Activated CD8-positive, alpha-beta T cell treated with anti-CD3 and anti-CD28 coated beads for 36 hours (primary cell): ENCODE results near the gene DPM1. TPM values are rescaled to one million over a fixed set of nuclear protein-coding genes. Genes with fewer than 3 reads are reported as not detected.

Experiments
- ATAC-seq: fragments of 200-7000 bp; cut with Tn5 transposase; one replicate; pipeline ENCODE4 v1.10.0; 2021; ENCODE audit warnings: mild to moderate bottlenecking, moderate library complexity
- CTCF ChIA-PET: fragments of 350-600 bp; sonication (Branson Sonifier 250); formaldehyde crosslinking; loops from one replicate; lab custom pipeline; 2021; ENCODE audit warnings: antibody characterized with exemption; lab: Charles Lee
- POLR2A ChIA-PET: fragments of 350-600 bp; sonication (Branson Sonifier 250); formaldehyde crosslinking; loops from one replicate; lab custom pipeline; 2021; ENCODE audit warnings: antibody characterized with exemption; lab: Charles Lee
- DNase-seq: peaks from one replicate; pipeline ENCODE4 v3.0.0-alpha.2; 2020
- H3K27ac Mint-ChIP-seq: one replicate; pipeline ENCODE4 v1.8.0; 2021; ENCODE audit warnings: mild to moderate bottlenecking, mixed read lengths
- H3K27me3 Mint-ChIP-seq: one replicate; pipeline ENCODE4 v1.8.0; 2021; ENCODE audit warnings: mixed read lengths
- H3K36me3 Mint-ChIP-seq: one replicate; pipeline ENCODE4 v1.8.0; 2021; ENCODE audit warnings: low read depth, mixed read lengths
- H3K4me1 Mint-ChIP-seq: one replicate; pipeline ENCODE4 v1.8.0; 2021; ENCODE audit warnings: low read depth, mixed read lengths
- H3K4me3 Mint-ChIP-seq: one replicate; pipeline ENCODE4 v1.8.0; 2021; ENCODE audit warnings: mild to moderate bottlenecking, moderate library complexity, mixed read lengths
- H3K9me3 Mint-ChIP-seq: one replicate; pipeline ENCODE4 v1.8.0; 2021; ENCODE audit warnings: mixed read lengths
- CTCF ChIP-seq: fragments of 200-600 bp; IDR thresholded peaks from one replicate; pipeline ENCODE4 v1.8.0; 2022; ENCODE audit warnings: antibody characterized with exemption, mild to moderate bottlenecking
- intact Hi-C: fragments of 100-400 bp; cut with micrococcal nuclease; formaldehyde crosslinking; loops from one replicate; pipeline ENCODE4 v1.10.0; 2022
- total RNA-seq, 2 experiments: library from RNA; stranded (reverse); gene quantifications; one replicate each; pipeline ENCODE4 v1.2.3, GENCODE V29; 2021

Gene DPM1
- total RNA-seq, 2 experiments from 2014 or later = 66.6 to 75.4 TPM

GRCh38 chr20:50886184-50886790 is 72.0 kb downstream of the DPM1 start:
- Mint-ChIP-seq H3K4me1 (peaks cover 3% of the 10 kb centered on the region), H3K27ac (no peak overlapping the region), H3K9me3 (peaks cover 3% of the 10 kb centered on the region), H3K27me3 (no peaks in the 10 kb centered on the region), H3K36me3 (peaks cover 28% of the 10 kb centered on the region), H3K4me3 (no peak overlapping the region)
- DNase-seq (no peak), ATAC-seq (no peak)
- intact Hi-C loops = no loop called here
- ChIA-PET POLR2A (interaction anchor here (0.8 to 0.9 kb wide), 3 partner anchors 9 to 21 kb away, joined by 3 to 4 read pairs (median 3); no protein-coding TSS in a partner anchor), CTCF (interaction anchor here (1.2 to 1.5 kb wide), 2 partner anchors 92 to 96 kb away, joined by 6 read pairs; partner anchors contain the start of gene BCAS4)
- TF ChIP-seq CTCF = no peak

- intact Hi-C loops = no loop called here
- no peak for ATAC-seq
- Mint-ChIP-seq H3K27me3 (no peaks in the 10 kb centered on the region), H3K4me1 (peaks cover under 1% of the 10 kb centered on the region), H3K9me3 (peaks cover 3% of the 10 kb centered on the region), H3K4me3 (no peak overlapping the region), H3K27ac (no peak overlapping the region), H3K36me3 (peaks cover 23% of the 10 kb centered on the region)
- TF ChIP-seq CTCF = no peak
- POLR2A ChIA-PET = interaction anchor here (0.8 to 1.1 kb wide), 3 partner anchors 9 to 20 kb away, joined by 3 read pairs; no protein-coding TSS in a partner anchor
- DNase-seq = no peak
- CTCF ChIA-PET = interaction anchor here (1.2 to 1.5 kb wide), 2 partner anchors 91 to 96 kb away, joined by 6 read pairs; partner anchors contain the start of gene BCAS4
Measured at GRCh38 chr20:50885781-50886180, 72.6 kb downstream of the DPM1 start.

- H3K9me3 Mint-ChIP-seq = peaks cover 3% of the 10 kb centered on the region
- no peak for TF ChIP-seq CTCF
- intact Hi-C loops = no loop called here
- DNase-seq (no peak), ATAC-seq (no peak)
- ChIA-PET CTCF (interaction anchor here (1.0 to 1.2 kb wide), 3 partner anchors 90 to 95 kb away, joined by 3 to 6 read pairs (median 3); partner anchors contain the start of gene BCAS4), POLR2A (interaction anchor here (1.0 to 1.2 kb wide), 3 partner anchors 15 to 42 kb away, joined by 3 read pairs; no protein-coding TSS in a partner anchor)
- H3K4me1 Mint-ChIP-seq = no peaks in the 10 kb centered on the region
- peaks cover 20% of the 10 kb centered on the region for H3K36me3 Mint-ChIP-seq
- H3K4me3 Mint-ChIP-seq = no peak overlapping the region
- H3K27me3 Mint-ChIP-seq = no peaks in the 10 kb centered on the region
- peak overlapping the region; percentile 38 for H3K27ac Mint-ChIP-seq
Measured at GRCh38 chr20:50885068-50885467, 73.3 kb downstream of the DPM1 start.

Other genes starting within 250 kb of the DPM1 start
- 1 to 10 TPM; 4.7 to 6.6 TPM for gene PARD6B, start 227.0 kb downstream of the DPM1 start, total RNA-seq
- 10 to 100 TPM; 27.3 to 31.7 TPM for gene BCAS4, start 163.5 kb downstream of the DPM1 start, total RNA-seq
- 10 to 100 TPM; 58.9 to 60.0 TPM for gene ADNP, start 27.1 kb downstream of the DPM1 start, total RNA-seq
- gene MOCS3, start 286 bp upstream of the DPM1 start, total RNA-seq = 1 to 10 TPM; 4.6 TPM
- 1 to 10 TPM; 1.8 TPM for gene KCNG1, start 64.6 kb upstream of the DPM1 start, total RNA-seq